ENCODE results near the gene ERCC3. TPM values are rescaled to one million over a fixed set of nuclear protein-coding genes. Genes with fewer than 3 reads are reported as not detected.

Gene ERCC3
- total and polyA plus RNA-seq, 2 donors (not counting 1 experiment from before 2014, with no cell fraction given): 37.7 to 38.2 TPM

GRCh38 chr2:127279781-127280180, 14.2 kb downstream of the ERCC3 start:
- no peak for DNase-seq (ENCODE audit: low read depth in 2 of 2)
- Histone ChIP-seq H3K9me3 (ENCODE audit: control insufficient read depth, insufficient read depth, low read depth, low read length) (no peaks in the 10 kb centered on the region), H3K27ac (ENCODE audit: insufficient read depth, low read length) (no peak overlapping the region), H3K4me2 (ENCODE audit: extremely low read depth, insufficient read depth, low read length) (no peak overlapping the region), H4K20me1 (ENCODE audit: control insufficient read depth, extremely low read depth, insufficient read depth, low read length) (no peaks in the 10 kb centered on the region), H2AFZ (ENCODE audit: low read length) (no peak overlapping the region), H3K79me2 (ENCODE audit: control insufficient read depth, insufficient read depth, low read length) (peaks cover 2% of the 10 kb centered on the region), H3K4me1 (ENCODE audit: control insufficient read depth, extremely low read depth, insufficient read depth, low read length) (no peaks in the 10 kb centered on the region), H3K9ac (ENCODE audit: insufficient read depth, low read length) (no peak overlapping the region), H3K27me3 (ENCODE audit: control insufficient read depth, insufficient read depth, low read length) (no peaks in the 10 kb centered on the region), H3K4me3 (replicated peaks in 1 of 4; ENCODE audit: control extremely low read depth in 1 of 4, insufficient read depth in 1 of 4, low read depth in 3 of 4, low read length in 4 of 4) (no peak overlapping the region), H3K36me3 (ENCODE audit: control insufficient read depth, insufficient read depth, low read length) (peaks cover 22% of the 10 kb centered on the region)
- TF ChIP-seq CTCF (conservative IDR thresholded peaks at IDR 0.05 in 1 of 2, IDR thresholded peaks at IDR 0.05 in 1 of 2; ENCODE audit: low read depth in 1 of 2, low read length in 2 of 2) (no peak), EZH2 (IDR thresholded peaks at IDR 0.05; ENCODE audit: low read length, missing control alignments) (no peak)

- H3K9ac ChIP-seq (ENCODE audit: insufficient read depth, low read length): no peak overlapping the region
- no peak for DNase-seq (ENCODE audit: low read depth in 2 of 2)
- H3K36me3 ChIP-seq (ENCODE audit: control insufficient read depth, insufficient read depth, low read length): peaks cover 28% of the 10 kb centered on the region
- no peak for TF ChIP-seq CTCF (conservative IDR thresholded peaks at IDR 0.05 in 1 of 2, IDR thresholded peaks at IDR 0.05 in 1 of 2; ENCODE audit: low read depth in 1 of 2, low read length in 2 of 2)
- TF ChIP-seq EZH2 (IDR thresholded peaks at IDR 0.05; ENCODE audit: low read length, missing control alignments): no peak
- no peak overlapping the region for H3K4me2 ChIP-seq (ENCODE audit: extremely low read depth, insufficient read depth, low read length)
- H2AFZ ChIP-seq (ENCODE audit: low read length): no peak overlapping the region
- no peaks in the 10 kb centered on the region for H3K4me1 ChIP-seq (ENCODE audit: control insufficient read depth, extremely low read depth, insufficient read depth, low read length)
- peaks cover 2% of the 10 kb centered on the region for H3K79me2 ChIP-seq (ENCODE audit: control insufficient read depth, insufficient read depth, low read length)
- H4K20me1 ChIP-seq (ENCODE audit: control insufficient read depth, extremely low read depth, insufficient read depth, low read length): no peaks in the 10 kb centered on the region
- H3K4me3 ChIP-seq (replicated peaks in 1 of 4; ENCODE audit: control extremely low read depth in 1 of 4, insufficient read depth in 1 of 4, low read depth in 3 of 4, low read length in 4 of 4): no peak overlapping the region
- no peaks in the 10 kb centered on the region for H3K9me3 ChIP-seq (ENCODE audit: control insufficient read depth, insufficient read depth, low read depth, low read length)
- no peak overlapping the region for H3K27ac ChIP-seq (ENCODE audit: insufficient read depth, low read length)
- no peaks in the 10 kb centered on the region for H3K27me3 ChIP-seq (ENCODE audit: control insufficient read depth, insufficient read depth, low read length)
These were observed 15.0 kb downstream of the ERCC3 start for GRCh38 chr2:127278959-127279358.

- Histone ChIP-seq H3K9me3 (ENCODE audit: control insufficient read depth, insufficient read depth, low read depth, low read length) (no peaks in the 10 kb centered on the region), H3K79me2 (ENCODE audit: control insufficient read depth, insufficient read depth, low read length) (no peaks in the 10 kb centered on the region), H3K27ac (ENCODE audit: insufficient read depth, low read length) (no peak overlapping the region), H3K4me3 (replicated peaks in 1 of 4; ENCODE audit: control extremely low read depth in 1 of 4, insufficient read depth in 1 of 4, low read depth in 3 of 4, low read length in 4 of 4) (no peak overlapping the region), H2AFZ (ENCODE audit: low read length) (no peak overlapping the region), H3K4me2 (ENCODE audit: extremely low read depth, insufficient read depth, low read length) (no peak overlapping the region), H4K20me1 (ENCODE audit: control insufficient read depth, extremely low read depth, insufficient read depth, low read length) (no peaks in the 10 kb centered on the region), H3K9ac (ENCODE audit: insufficient read depth, low read length) (no peak overlapping the region), H3K4me1 (ENCODE audit: control insufficient read depth, extremely low read depth, insufficient read depth, low read length) (no peaks in the 10 kb centered on the region), H3K36me3 (ENCODE audit: control insufficient read depth, insufficient read depth, low read length) (peaks cover 29% of the 10 kb centered on the region), H3K27me3 (ENCODE audit: control insufficient read depth, insufficient read depth, low read length) (no peaks in the 10 kb centered on the region)
- peak in 1 of 2 donors; percentile 27 for DNase-seq (ENCODE audit: low read depth in 2 of 2)
- TF ChIP-seq EZH2 (IDR thresholded peaks at IDR 0.05; ENCODE audit: low read length, missing control alignments) (no peak), CTCF (conservative IDR thresholded peaks at IDR 0.05 in 1 of 2, IDR thresholded peaks at IDR 0.05 in 1 of 2; ENCODE audit: low read depth in 1 of 2, low read length in 2 of 2) (no peak)
These were observed 16.9 kb downstream of the ERCC3 start for GRCh38 chr2:127277028-127277427.
